SK-N-SH treated with all-trans-retinoic acid at 6 μM for 48 hours (cell line): Measurements from ENCODE around the gene IFNA1.

Experiments
- ATAC-seq: fragments of 200-7000 bp; cut with Tn5 transposase; 3 replicates; pipeline ENCODE4 v1.9.1; 2020; ENCODE audit warnings: mild to moderate bottlenecking, moderate library complexity
- ARNTL ChIP-seq: fragments of 450-650 bp; formaldehyde crosslinking; IDR thresholded peaks from 2 replicates; pipeline ENCODE4 v1.5.0; 2020; ENCODE audit warnings: low read depth, mild to moderate bottlenecking, moderate library complexity, borderline replicate concordance
- BACH2 ChIP-seq: fragments of 250-450 bp; sonication (Bioruptor Pico); IDR thresholded peaks from 2 replicates; pipeline ENCODE4 v1.9.0; 2021; ENCODE audit warnings: mild to moderate bottlenecking, borderline replicate concordance
- CSDC2 ChIP-seq: fragments of 250-450 bp; sonication (Bioruptor Pico); IDR thresholded peaks from 2 replicates; pipeline ENCODE4 v1.5.0; 2020; ENCODE audit warnings: mild to moderate bottlenecking, moderate library complexity
- ESRRG ChIP-seq: fragments of 250-450 bp; sonication (Bioruptor Pico); IDR thresholded peaks from 2 replicates; pipeline ENCODE4 v1.6.1; 2021; ENCODE audit warnings: mild to moderate bottlenecking
- GLIS3 ChIP-seq: fragments of 250-450 bp; sonication (Bioruptor Pico); IDR thresholded peaks from 2 replicates; pipeline ENCODE4 v1.5.0; 2020; ENCODE audit warnings: mild to moderate bottlenecking, moderate library complexity
- ISL1 ChIP-seq: fragments of 250-450 bp; sonication (Bioruptor Pico); IDR thresholded peaks from 2 replicates; pipeline ENCODE4 v2.1.2; 2022; ENCODE audit warnings: mild to moderate bottlenecking, moderate library complexity
- OSR1 ChIP-seq: fragments of 250-450 bp; sonication (Bioruptor Pico); IDR thresholded peaks from 2 replicates; pipeline ENCODE4 v1.8.0; 2022; ENCODE audit warnings: moderate library complexity, mild to moderate bottlenecking, inconsistent platforms
- PPARA ChIP-seq: fragments of 250-450 bp; sonication (Bioruptor Pico); IDR thresholded peaks from 2 replicates; pipeline ENCODE4 v1.5.0; 2020; ENCODE audit warnings: mild to moderate bottlenecking, borderline replicate concordance
- RARB ChIP-seq: fragments of 250-450 bp; sonication (Bioruptor Pico); IDR thresholded peaks from 2 replicates; pipeline ENCODE4 v1.8.0; 2021; ENCODE audit warnings: mild to moderate bottlenecking, moderate library complexity
- SNAI2 ChIP-seq: fragments of 250-450 bp; sonication (Bioruptor Pico); IDR thresholded peaks from 2 replicates; pipeline ENCODE4 v1.5.0; 2020; ENCODE audit warnings: mild to moderate bottlenecking, moderate library complexity
- TCF4 ChIP-seq: fragments of 250-450 bp; sonication (Bioruptor Pico); IDR thresholded peaks from 2 replicates; pipeline ENCODE4 v1.8.0; 2021; ENCODE audit warnings: mild to moderate bottlenecking, moderate library complexity, borderline replicate concordance
- TOX ChIP-seq: fragments of 250-450 bp; sonication (Bioruptor Pico); IDR thresholded peaks from 2 replicates; pipeline ENCODE4 v1.8.0; 2021; ENCODE audit warnings: mild to moderate bottlenecking, moderate library complexity, borderline replicate concordance
- ZC3H10 ChIP-seq: fragments of 250-450 bp; sonication (Bioruptor Pico); IDR thresholded peaks from 2 replicates; pipeline ENCODE4 v1.5.1; 2021; ENCODE audit warnings: mild to moderate bottlenecking, moderate library complexity
- ZFP3 ChIP-seq: fragments of 250-450 bp; sonication (Bioruptor Pico); IDR thresholded peaks from 2 replicates; pipeline ENCODE4 v1.5.0; 2020; ENCODE audit warnings: mild to moderate bottlenecking, moderate library complexity
- ZFP30 ChIP-seq: fragments of 450-650 bp; formaldehyde crosslinking; IDR thresholded peaks from 2 replicates; pipeline ENCODE4 v1.5.0; 2022; ENCODE audit warnings: mild to moderate bottlenecking, moderate library complexity
- ZNF565 ChIP-seq: fragments of 450-650 bp; formaldehyde crosslinking; conservative IDR thresholded peaks from 2 replicates; pipeline ENCODE4 v1.5.0; 2020; ENCODE audit warnings: low read depth, mild to moderate bottlenecking, moderate library complexity
- ZNF70 ChIP-seq: fragments of 450-650 bp; formaldehyde crosslinking; IDR thresholded peaks from 2 replicates; pipeline ENCODE4 v1.5.0; 2020; ENCODE audit warnings: mild to moderate bottlenecking, moderate library complexity
- ZNF8 ChIP-seq: fragments of 450-650 bp; formaldehyde crosslinking; IDR thresholded peaks from 2 replicates; pipeline ENCODE4 v1.5.0; 2020; ENCODE audit warnings: mild to moderate bottlenecking, moderate library complexity
- TF ChIP-seq, protein P1 (sequence below): fragments of 250-450 bp; sonication (Bioruptor Pico); IDR thresholded peaks from 2 replicates; pipeline ENCODE4 v1.5.1; 2021; ENCODE audit warnings: mild to moderate bottlenecking, moderate library complexity
- TF ChIP-seq, protein P2 (sequence below): fragments of 250-450 bp; sonication (Bioruptor Pico); IDR thresholded peaks from 2 replicates; pipeline ENCODE4 v1.5.0; 2020; ENCODE audit warnings: mild to moderate bottlenecking, moderate library complexity
- TF ChIP-seq, protein P3 (sequence below): fragments of 250-450 bp; sonication (Bioruptor Pico); IDR thresholded peaks from 2 replicates; pipeline ENCODE4 v1.5.1; 2020; ENCODE audit warnings: low read depth, mild to moderate bottlenecking, moderate library complexity

IFNA1 gene

DNA sequence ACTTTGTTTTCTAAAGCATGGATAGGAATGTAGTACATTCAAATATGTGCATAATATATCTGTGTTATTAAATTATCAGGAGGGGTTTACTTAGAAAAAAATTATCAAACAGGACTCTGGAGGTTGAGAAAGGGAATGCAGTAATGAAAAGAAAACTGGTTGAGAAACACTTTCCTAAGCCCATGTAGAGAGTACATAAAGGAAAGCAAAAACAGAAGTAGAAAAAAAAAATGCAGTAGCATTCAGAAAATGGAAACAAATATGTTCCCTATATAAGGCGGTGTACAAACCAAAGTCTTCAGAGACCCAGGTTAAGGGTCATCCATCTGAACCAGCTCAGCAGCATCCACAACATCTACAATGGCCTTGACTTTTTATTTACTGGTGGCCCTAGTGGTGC lies 31.4 kb upstream of the IFNA1 start, which contains the start of gene IFNA8 (continued):
- no peak for TF ChIP-seq TOX (CRISPR knock-in tag)

DNA sequence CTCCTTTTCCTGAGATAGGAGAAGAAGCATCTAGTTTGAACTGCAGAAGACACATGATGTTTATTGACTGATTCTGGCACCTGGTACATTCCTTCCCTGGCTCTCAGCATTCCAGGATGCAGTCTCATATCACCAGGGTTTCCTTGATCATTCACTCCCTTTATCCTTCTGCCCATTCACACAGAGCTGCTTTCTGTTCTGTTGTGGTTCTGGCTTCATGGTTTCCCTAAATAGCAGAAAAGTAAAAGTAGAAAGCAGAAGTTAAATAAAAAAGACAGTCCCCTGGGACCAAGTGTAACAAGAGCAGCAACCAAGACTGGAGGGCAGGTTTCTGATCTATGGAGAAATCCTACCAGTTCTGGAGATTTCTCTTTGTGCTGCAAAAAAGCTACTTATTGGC lies 28.1 kb upstream of the IFNA1 start:
- ATAC-seq = no peak
- TF ChIP-seq ZNF8 (CRISPR knock-in tag) (no peak), TOX (CRISPR knock-in tag) (no peak), BACH2 (CRISPR knock-in tag) (no peak), ESRRG (CRISPR knock-in tag) (no peak), CSDC2 (CRISPR knock-in tag) (no peak)
- TF ChIP-seq, protein P1, sequence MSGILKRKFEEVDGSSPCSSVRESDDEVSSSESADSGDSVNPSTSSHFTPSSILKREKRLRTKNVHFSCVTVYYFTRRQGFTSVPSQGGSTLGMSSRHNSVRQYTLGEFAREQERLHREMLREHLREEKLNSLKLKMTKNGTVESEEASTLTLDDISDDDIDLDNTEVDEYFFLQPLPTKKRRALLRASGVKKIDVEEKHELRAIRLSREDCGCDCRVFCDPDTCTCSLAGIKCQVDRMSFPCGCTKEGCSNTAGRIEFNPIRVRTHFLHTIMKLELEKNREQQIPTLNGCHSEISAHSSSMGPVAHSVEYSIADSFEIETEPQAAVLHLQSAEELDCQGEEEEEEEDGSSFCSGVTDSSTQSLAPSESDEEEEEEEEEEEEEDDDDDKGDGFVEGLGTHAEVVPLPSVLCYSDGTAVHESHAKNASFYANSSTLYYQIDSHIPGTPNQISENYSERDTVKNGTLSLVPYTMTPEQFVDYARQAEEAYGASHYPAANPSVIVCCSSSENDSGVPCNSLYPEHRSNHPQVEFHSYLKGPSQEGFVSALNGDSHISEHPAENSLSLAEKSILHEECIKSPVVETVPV = no peak
- TF ChIP-seq, protein P2, sequence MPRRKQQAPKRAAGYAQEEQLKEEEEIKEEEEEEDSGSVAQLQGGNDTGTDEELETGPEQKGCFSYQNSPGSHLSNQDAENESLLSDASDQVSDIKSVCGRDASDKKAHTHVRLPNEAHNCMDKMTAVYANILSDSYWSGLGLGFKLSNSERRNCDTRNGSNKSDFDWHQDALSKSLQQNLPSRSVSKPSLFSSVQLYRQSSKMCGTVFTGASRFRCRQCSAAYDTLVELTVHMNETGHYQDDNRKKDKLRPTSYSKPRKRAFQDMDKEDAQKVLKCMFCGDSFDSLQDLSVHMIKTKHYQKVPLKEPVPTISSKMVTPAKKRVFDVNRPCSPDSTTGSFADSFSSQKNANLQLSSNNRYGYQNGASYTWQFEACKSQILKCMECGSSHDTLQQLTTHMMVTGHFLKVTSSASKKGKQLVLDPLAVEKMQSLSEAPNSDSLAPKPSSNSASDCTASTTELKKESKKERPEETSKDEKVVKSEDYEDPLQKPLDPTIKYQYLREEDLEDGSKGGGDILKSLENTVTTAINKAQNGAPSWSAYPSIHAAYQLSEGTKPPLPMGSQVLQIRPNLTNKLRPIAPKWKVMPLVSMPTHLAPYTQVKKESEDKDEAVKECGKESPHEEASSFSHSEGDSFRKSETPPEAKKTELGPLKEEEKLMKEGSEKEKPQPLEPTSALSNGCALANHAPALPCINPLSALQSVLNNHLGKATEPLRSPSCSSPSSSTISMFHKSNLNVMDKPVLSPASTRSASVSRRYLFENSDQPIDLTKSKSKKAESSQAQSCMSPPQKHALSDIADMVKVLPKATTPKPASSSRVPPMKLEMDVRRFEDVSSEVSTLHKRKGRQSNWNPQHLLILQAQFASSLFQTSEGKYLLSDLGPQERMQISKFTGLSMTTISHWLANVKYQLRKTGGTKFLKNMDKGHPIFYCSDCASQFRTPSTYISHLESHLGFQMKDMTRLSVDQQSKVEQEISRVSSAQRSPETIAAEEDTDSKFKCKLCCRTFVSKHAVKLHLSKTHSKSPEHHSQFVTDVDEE (CRISPR knock-in tag) = no peak

DNA sequence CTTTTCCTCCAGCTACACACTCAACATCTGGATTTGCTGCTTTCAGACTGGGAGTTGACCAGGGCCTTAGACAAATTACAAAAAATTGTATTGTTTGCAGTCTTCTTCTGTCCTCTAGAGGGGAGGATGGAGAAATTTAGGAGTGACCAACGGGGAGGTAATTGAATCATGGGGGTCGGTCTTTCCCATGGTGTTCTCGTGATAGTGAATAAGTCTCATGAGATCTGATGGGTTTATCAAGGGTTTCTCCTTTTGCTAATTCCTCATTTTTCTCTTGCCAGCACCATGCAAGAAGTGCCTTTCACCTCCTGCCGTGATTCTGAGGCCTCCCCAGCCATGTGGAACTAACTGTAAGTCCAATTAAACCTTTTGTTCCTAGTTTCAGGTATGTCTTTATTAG lies 27.1 kb upstream of the IFNA1 start:
- ATAC-seq = no peak
- TF ChIP-seq BACH2 (CRISPR knock-in tag) = no peak
- TF ChIP-seq TCF4 (CRISPR knock-in tag) = no peak
- no peak for TF ChIP-seq ESRRG (CRISPR knock-in tag)
- TF ChIP-seq, protein P3, sequence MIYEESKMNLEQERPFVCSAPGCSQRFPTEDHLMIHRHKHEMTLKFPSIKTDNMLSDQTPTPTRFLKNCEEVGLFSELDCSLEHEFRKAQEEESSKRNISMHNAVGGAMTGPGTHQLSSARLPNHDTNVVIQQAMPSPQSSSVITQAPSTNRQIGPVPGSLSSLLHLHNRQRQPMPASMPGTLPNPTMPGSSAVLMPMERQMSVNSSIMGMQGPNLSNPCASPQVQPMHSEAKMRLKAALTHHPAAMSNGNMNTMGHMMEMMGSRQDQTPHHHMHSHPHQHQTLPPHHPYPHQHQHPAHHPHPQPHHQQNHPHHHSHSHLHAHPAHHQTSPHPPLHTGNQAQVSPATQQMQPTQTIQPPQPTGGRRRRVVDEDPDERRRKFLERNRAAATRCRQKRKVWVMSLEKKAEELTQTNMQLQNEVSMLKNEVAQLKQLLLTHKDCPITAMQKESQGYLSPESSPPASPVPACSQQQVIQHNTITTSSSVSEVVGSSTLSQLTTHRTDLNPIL (CRISPR knock-in tag) = no peak
- no peak for TF ChIP-seq ZFP3 (CRISPR knock-in tag)
- no peak for TF ChIP-seq SNAI2 (CRISPR knock-in tag)
- TF ChIP-seq ZFP30 (CRISPR knock-in tag) = no peak
- TF ChIP-seq, protein P2 (CRISPR knock-in tag) = no peak
- TF ChIP-seq ISL1 (CRISPR knock-in tag) = no peak
- TF ChIP-seq ZC3H10 (CRISPR knock-in tag) = no peak
- TF ChIP-seq PPARA (CRISPR knock-in tag) = no peak
- TF ChIP-seq ARNTL (CRISPR knock-in tag) = no peak
- no peak for TF ChIP-seq GLIS3 (CRISPR knock-in tag)
- no peak for TF ChIP-seq RARB (CRISPR knock-in tag)
- TF ChIP-seq CSDC2 (CRISPR knock-in tag) = no peak
- TF ChIP-seq OSR1 (CRISPR knock-in tag) = no peak

DNA sequence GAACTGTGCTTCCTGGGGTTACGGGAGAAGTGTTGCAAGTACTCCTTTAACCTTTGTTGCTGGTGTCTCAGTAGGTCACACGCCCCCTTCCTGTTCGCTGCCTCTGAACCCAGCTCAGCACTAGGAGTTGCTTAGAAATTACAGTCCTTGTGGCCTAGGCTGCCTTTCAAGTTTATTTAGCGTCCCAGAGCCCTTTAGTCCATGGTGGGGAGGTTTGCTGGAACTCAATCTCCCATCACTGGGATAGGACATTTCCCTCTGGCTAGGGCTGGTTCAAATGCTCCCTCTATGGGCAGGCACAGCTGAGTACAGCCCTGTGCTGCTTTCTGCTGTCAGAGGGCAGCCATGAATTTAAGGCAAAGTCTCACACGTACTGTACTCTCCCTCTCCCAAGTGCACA lies 26.6 kb upstream of the IFNA1 start:
- peak; percentile 79 for ATAC-seq
- TF ChIP-seq TOX (CRISPR knock-in tag) (no peak), ZNF8 (CRISPR knock-in tag) (no peak), OSR1 (CRISPR knock-in tag) (no peak), ZFP30 (CRISPR knock-in tag) (no peak), TCF4 (CRISPR knock-in tag) (no peak), ZNF565 (CRISPR knock-in tag) (no peak), SNAI2 (CRISPR knock-in tag) (no peak), RARB (CRISPR knock-in tag) (no peak), ZNF70 (no peak), PPARA (CRISPR knock-in tag) (no peak), GLIS3 (CRISPR knock-in tag) (no peak), ZC3H10 (CRISPR knock-in tag) (no peak), ARNTL (CRISPR knock-in tag) (no peak)
- TF ChIP-seq, protein P3 (CRISPR knock-in tag) = no peak
